RWPE2 (cell line): ENCODE measurements around the gene SLC43A2.

Experiments
- ATAC-seq: fragments of 200-7000 bp; cut with Tn5 transposase; 3 replicates; pipeline ENCODE4 v1.9.1; 2021; ENCODE audit warnings: low read depth
- DNase-seq: peaks from one replicate; pipeline ENCODE4 v3.0.0-alpha.2; 2020; ENCODE audit warnings: low spot score
- H3K27ac ChIP-seq: fragments of 450-650 bp; 2 replicates; pipeline ENCODE4 v1.5.1; 2017; ENCODE audit warnings: mild to moderate bottlenecking; ENCODE audit not compliant: poor library complexity, severe bottlenecking
- H3K27me3 ChIP-seq: fragments of 250-450 bp; sonication (Bioruptor Pico); 2 replicates; pipeline ENCODE4 v1.5.1; 2021; ENCODE audit warnings: mild to moderate bottlenecking, moderate library complexity; ENCODE audit not compliant: insufficient read depth, poor library complexity, severe bottlenecking
- H3K36me3 ChIP-seq: fragments of 250-450 bp; sonication (Bioruptor Pico); 2 replicates; pipeline ENCODE4 v1.5.1; 2020; ENCODE audit warnings: low read depth, mild to moderate bottlenecking, moderate library complexity
- H3K4me1 ChIP-seq: fragments of 250-450 bp; sonication (Bioruptor Pico); 2 replicates; pipeline ENCODE4 v1.5.1; 2021; ENCODE audit warnings: mild to moderate bottlenecking, moderate library complexity; ENCODE audit not compliant: insufficient read depth, poor library complexity, severe bottlenecking
- H3K4me3 ChIP-seq: fragments of 250-450 bp; sonication (Bioruptor Pico); 2 replicates; pipeline ENCODE4 v1.5.1; 2021; ENCODE audit warnings: mild to moderate bottlenecking, moderate library complexity; ENCODE audit not compliant: severe bottlenecking
- H3K9me3 ChIP-seq: fragments of 250-450 bp; sonication (Bioruptor Pico); 2 replicates; pipeline ENCODE4 v1.5.1; 2021; ENCODE audit warnings: mild to moderate bottlenecking, moderate library complexity; ENCODE audit not compliant: severe bottlenecking
- TF ChIP-seq, protein P1 (sequence below): fragments of 450-650 bp; IDR thresholded peaks from one replicate; pipeline ENCODE4 v1.5.1; 2017; ENCODE audit warnings: mild to moderate bottlenecking, moderate library complexity; ENCODE audit not compliant: poor library complexity, severe bottlenecking

The SLC43A2 gene

DNA sequence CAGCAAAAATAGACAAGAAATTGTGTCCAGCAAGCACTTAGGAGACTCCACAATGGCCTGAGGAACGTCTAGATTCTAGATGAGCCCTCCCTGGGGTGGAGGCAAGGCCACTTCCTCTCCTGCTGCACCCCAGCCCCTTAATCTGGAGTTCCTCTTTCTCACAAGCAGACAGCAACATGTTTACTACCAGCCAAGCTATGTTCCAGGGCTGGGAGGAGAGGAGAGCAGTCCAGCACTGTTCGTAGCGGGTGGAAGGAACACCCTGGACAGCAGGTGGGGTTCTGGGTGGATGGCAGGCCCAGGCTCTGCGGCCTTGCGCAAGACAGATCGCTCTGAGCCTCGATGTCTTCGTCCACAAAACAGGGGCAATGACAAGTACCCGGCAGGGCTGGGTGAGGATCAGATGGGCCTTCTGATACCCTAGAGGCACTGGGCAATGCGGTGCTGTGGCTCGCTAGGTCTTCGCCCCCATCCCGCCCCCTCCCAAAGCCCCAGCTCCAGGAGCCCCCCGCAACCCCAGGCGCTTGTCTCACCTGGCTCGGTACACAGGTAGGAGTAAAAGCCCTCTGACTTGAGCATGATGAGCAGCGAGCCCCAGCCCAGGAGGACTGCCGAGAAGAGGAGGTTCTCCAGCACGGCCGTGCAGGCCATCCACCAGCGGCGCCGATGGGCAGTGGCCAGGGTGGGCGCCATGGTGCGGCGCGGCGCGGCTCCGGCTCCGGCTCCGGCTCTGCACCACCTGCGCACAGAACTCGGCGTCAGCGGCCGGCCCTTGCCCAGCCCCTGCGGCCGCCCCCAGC, 1.3 kb downstream of the SLC43A2 start:
- TF ChIP-seq, protein P1, sequence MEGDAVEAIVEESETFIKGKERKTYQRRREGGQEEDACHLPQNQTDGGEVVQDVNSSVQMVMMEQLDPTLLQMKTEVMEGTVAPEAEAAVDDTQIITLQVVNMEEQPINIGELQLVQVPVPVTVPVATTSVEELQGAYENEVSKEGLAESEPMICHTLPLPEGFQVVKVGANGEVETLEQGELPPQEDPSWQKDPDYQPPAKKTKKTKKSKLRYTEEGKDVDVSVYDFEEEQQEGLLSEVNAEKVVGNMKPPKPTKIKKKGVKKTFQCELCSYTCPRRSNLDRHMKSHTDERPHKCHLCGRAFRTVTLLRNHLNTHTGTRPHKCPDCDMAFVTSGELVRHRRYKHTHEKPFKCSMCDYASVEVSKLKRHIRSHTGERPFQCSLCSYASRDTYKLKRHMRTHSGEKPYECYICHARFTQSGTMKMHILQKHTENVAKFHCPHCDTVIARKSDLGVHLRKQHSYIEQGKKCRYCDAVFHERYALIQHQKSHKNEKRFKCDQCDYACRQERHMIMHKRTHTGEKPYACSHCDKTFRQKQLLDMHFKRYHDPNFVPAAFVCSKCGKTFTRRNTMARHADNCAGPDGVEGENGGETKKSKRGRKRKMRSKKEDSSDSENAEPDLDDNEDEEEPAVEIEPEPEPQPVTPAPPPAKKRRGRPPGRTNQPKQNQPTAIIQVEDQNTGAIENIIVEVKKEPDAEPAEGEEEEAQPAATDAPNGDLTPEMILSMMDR = no peak
- Histone ChIP-seq H3K4me1 (no peaks in the 10 kb centered on the region), H3K27ac (peak overlapping the region; percentile 67), H3K36me3 (peaks cover 9% of the 10 kb centered on the region; the same call in 1 of the 2 replicates), H3K27me3 (no peaks in the 10 kb centered on the region), H3K9me3 (no peaks in the 10 kb centered on the region), H3K4me3 (peak overlapping the region; percentile 56)
- ATAC-seq (no peak), DNase-seq (no peak)

DNA sequence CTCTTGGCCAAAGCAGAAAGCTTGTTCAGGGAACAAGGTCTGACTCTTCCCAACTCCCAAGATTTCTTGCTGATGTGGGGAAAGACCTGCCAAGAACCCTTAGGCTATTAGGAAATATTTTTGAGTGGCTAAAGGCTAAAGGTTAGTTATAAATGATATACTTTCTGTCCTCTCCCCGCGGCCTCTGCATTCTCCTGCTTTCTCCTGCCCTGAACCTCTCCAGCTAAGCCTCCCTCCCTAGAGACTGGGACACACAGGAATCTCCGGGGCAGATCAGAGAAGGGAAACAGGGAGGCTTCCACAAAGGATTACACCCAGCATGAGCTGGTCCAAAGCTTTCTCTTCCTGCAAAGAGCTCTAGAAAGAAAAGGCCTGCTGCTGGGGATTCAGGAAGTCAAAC, 2.3 kb downstream of the SLC43A2 start:
- ATAC-seq (no peak), DNase-seq (no peak)
- Histone ChIP-seq H3K27ac (no peak overlapping the region), H3K4me3 (no peak overlapping the region), H3K4me1 (no peaks in the 10 kb centered on the region), H3K27me3 (no peaks in the 10 kb centered on the region), H3K36me3 (peaks cover 9% of the 10 kb centered on the region; the same call in 1 of the 2 replicates), H3K9me3 (no peaks in the 10 kb centered on the region)
- TF ChIP-seq, protein P1 = no peak

DNA sequence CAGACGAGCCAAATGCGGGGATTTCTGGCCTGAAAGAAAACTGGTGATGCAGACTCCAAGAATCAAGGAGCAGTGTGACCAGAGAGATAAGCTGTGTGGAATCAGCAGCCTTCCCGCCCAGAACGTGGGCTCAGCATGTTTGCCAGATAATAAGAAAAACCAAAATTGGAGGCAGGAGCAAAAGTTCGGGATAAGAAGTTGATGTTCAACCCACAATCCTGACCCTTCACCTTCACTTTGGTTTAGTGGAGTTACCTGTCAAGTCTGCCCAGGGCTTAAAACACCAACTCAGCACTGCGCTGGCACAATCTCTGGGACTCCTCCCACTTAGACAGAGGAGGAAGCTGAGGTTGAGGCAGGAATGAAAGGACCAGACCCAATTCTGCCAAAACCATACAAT, 3.1 kb downstream of the SLC43A2 start:
- TF ChIP-seq, protein P1 = no peak
- DNase-seq (no peak), ATAC-seq (no peak)
- no peak overlapping the region for H3K27ac ChIP-seq
- H3K27me3 ChIP-seq = no peaks in the 10 kb centered on the region
- peaks cover 9% of the 10 kb centered on the region; the same call in 1 of the 2 replicates for H3K36me3 ChIP-seq
- H3K4me1 ChIP-seq = no peaks in the 10 kb centered on the region
- H3K4me3 ChIP-seq = no peak overlapping the region
- H3K9me3 ChIP-seq = no peaks in the 10 kb centered on the region

DNA sequence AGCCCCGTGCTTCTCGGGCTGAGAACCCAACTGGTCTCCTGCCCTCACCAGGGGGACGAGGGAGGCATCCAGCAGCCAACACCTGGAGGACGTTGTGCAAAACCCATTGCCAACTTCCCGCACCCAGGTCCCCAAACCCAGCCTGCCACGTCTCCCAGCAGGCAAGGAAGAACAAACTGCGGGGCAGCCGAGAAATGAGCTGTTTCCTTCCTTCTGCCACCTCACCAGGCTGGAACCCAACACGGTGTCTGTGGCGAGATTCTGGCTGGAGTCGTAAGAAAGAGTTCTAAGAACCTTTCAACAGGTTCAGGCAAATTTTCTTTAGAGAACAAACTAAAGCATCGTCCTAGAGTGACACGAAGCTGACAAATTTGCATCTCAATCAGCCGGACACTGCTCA, 3.6 kb downstream of the SLC43A2 start:
- no peak overlapping the region for H3K4me3 ChIP-seq
- no peak overlapping the region for H3K27ac ChIP-seq
- no peak for ATAC-seq
- H3K4me1 ChIP-seq = no peaks in the 10 kb centered on the region
- H3K27me3 ChIP-seq = no peaks in the 10 kb centered on the region
- peaks cover 9% of the 10 kb centered on the region; the same call in 1 of the 2 replicates for H3K36me3 ChIP-seq
- TF ChIP-seq, protein P1 = no peak
- no peaks in the 10 kb centered on the region for H3K9me3 ChIP-seq
- no peak for DNase-seq

DNA sequence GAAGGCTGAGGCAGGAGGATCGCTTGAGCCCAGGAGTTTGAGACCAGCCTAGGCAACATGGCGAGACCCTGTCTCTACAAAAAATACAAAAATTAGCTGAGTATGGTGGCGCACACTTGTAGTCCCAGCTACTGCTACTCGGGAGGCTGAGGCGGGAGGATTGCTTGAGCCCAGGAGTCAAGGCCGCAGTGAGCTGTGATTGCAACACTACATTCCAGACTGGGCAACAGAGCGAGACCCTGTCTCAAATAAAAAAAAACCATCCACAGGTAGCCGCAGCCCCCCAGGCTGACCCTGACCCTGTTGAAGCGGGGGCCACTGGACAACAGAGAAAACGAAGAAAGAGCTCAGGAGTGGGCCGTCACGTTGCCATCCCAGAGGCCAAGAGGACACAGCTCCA, 4.0 kb downstream of the SLC43A2 start:
- TF ChIP-seq, protein P1 = no peak

More for the DNA sequence above, 4.0 kb downstream of the SLC43A2 start:
- ATAC-seq (no peak), DNase-seq (no peak)
- Histone ChIP-seq H3K9me3 (no peaks in the 10 kb centered on the region), H3K4me1 (no peaks in the 10 kb centered on the region), H3K27me3 (no peaks in the 10 kb centered on the region), H3K4me3 (no peak overlapping the region), H3K36me3 (peaks cover 9% of the 10 kb centered on the region; the same call in 1 of the 2 replicates), H3K27ac (no peak overlapping the region)
